ENCODE results near the gene USP46. TPM values are rescaled to one million over a fixed set of nuclear protein-coding genes. Genes with fewer than 3 reads are reported as not detected.

USP46 gene
- total RNA-seq, result 10 to 100 TPM in 2 of 4 donors, 1 to 10 TPM in 2; 7.4 to 19.8 (median 9.4) TPM

DNA sequence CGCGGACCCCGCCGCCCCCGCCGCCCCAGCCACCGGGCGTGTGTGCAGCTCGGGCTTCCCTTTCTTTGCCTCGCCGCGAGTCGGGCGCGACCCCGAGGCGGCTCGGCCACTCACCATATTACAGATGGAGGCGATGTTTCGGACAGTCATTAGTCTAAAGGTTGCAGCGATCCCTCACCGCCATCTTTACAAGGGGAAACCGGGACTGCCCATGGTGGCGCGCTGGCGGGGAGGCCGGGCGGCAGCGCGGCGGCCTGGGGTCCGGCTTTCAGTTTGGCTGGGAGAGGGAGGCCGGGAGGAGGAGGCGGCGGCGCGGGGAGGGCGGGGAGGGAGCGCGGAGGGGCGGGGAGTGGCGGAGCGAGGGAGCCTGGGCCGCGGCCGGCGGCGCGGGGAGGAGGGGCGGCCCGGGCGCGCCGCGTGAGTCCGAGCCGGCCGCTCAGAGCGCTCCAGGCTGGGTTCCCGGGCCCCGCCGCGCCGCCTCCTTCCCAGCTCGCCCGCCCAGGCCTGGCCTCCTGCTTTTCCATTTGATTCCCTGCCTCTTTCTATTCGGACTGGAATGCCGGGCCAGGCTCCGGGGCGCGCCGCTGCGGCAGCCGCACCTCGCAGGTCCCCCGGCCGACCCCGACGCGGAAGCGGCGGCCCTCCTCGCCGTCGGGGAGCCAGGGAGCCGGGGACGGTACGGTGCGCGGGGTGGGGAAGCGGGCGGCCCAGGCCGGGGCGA is at the start of gene USP46:
USP46 (minus strand) TSS at position 301 of the 721 bp plus-strand sequence; CDS start at position 150, 151 bp downstream.
- no peaks in the 10 kb centered on the region for H3K9me3 ChIP-seq
- DNase-seq, result peak; percentile 52 to 89 (median 82)
- TF ChIP-seq POLR2A (IDR thresholded peaks at IDR 0.05) (peak; percentile 33 to 70), CTCF (IDR thresholded peaks at IDR 0.05) (no peak)
- H3K4me1 ChIP-seq, result peaks cover 0 to 15% (median 1%) of the 10 kb centered on the region in 4 donors
- H3K36me3 ChIP-seq, result no peaks in the 10 kb centered on the region
- H3K27me3 ChIP-seq, result no peaks in the 10 kb centered on the region
- H3K4me3 ChIP-seq, result peak within 1 kb of the TSS; percentile 71 to 90 (median 80)
- peak within 1 kb of the TSS; percentile 77 to 96 (median 94) for H3K27ac ChIP-seq

- Histone ChIP-seq H3K27me3 (no peaks in the 10 kb centered on the region), H3K4me3 (no peak overlapping the region), H3K27ac (no peak overlapping the region), H3K9me3 (no peaks in the 10 kb centered on the region), H3K36me3 (no peaks in the 10 kb centered on the region), H3K4me1 (no peaks in the 10 kb centered on the region)
- TF ChIP-seq POLR2A (IDR thresholded peaks at IDR 0.05), result no peak
- TF ChIP-seq CTCF (IDR thresholded peaks at IDR 0.05), result no peak
- no peak for DNase-seq
Measured at GRCh38 chr4:52704661-52705060, 45.6 kb upstream of the USP46 start.

DNA sequence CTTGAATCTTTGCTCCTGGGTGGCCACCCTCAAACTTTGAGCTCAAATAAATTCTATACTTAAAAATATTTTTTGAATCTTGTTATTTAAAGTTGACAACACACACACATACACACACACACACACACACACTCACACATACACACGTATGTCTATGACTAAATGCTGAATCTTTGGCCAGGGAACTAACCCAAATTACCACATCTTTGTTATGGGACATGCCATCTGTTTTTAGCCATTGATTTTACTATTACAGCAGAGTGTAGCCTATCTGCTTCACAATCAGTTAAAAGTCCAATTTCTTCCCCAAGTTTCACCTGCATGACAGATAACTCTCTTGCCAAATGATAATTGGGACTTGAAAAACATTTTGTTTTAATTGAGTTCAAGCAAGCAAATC is 45.0 kb upstream of the USP46 start:
- Histone ChIP-seq H3K27ac (no peak overlapping the region), H3K9me3 (no peaks in the 10 kb centered on the region), H3K4me3 (no peak overlapping the region), H3K27me3 (no peaks in the 10 kb centered on the region), H3K4me1 (no peaks in the 10 kb centered on the region), H3K36me3 (no peaks in the 10 kb centered on the region)
- TF ChIP-seq CTCF (IDR thresholded peaks at IDR 0.05) (no peak), POLR2A (IDR thresholded peaks at IDR 0.05) (no peak)
- DNase-seq, result no peak

DNA sequence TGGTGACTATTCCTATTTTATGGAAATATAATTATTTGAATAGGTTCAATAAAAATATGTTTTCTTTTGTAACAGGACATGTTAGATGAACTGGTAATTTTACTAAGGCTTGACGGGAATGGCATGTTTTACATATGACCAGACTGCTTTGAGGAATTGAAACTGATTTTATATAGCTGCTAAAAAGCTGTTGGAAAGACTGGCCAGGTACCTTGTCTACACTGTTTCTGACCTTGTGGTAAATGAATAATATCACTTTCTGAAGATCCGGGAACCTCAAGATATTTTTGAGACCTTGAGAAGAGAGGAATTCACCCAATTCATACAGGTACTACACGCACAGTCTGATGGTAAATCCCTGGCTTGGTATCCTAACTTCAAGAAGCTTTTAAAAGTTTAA is 42.1 kb upstream of the USP46 start:
- no peaks in the 10 kb centered on the region for H3K36me3 ChIP-seq
- TF ChIP-seq CTCF (IDR thresholded peaks at IDR 0.05) (no peak), POLR2A (IDR thresholded peaks at IDR 0.05) (no peak)
- H3K4me1 ChIP-seq, result no peaks in the 10 kb centered on the region
- no peak for DNase-seq
- H3K4me3 ChIP-seq, result no peak overlapping the region
- no peak overlapping the region for H3K27ac ChIP-seq
- H3K9me3 ChIP-seq, result no peaks in the 10 kb centered on the region
- H3K27me3 ChIP-seq, result no peaks in the 10 kb centered on the region

GRCh38 chr4:52694936-52695335 is 35.8 kb upstream of the USP46 start:
- no peak for TF ChIP-seq POLR2A (IDR thresholded peaks at IDR 0.05)
- TF ChIP-seq CTCF (IDR thresholded peaks at IDR 0.05), result no peak

More at GRCh38 chr4:52694936-52695335, 35.8 kb upstream of the USP46 start:
- Histone ChIP-seq H3K9me3 (no peaks in the 10 kb centered on the region), H3K4me3 (no peak overlapping the region), H3K27me3 (no peaks in the 10 kb centered on the region), H3K27ac (no peak overlapping the region), H3K36me3 (no peaks in the 10 kb centered on the region), H3K4me1 (no peaks in the 10 kb centered on the region)
- no peak for DNase-seq

Measured in Peyer's patch (tissue), 4 donors.